ENCODE results near the gene NSUN3.

DNA sequence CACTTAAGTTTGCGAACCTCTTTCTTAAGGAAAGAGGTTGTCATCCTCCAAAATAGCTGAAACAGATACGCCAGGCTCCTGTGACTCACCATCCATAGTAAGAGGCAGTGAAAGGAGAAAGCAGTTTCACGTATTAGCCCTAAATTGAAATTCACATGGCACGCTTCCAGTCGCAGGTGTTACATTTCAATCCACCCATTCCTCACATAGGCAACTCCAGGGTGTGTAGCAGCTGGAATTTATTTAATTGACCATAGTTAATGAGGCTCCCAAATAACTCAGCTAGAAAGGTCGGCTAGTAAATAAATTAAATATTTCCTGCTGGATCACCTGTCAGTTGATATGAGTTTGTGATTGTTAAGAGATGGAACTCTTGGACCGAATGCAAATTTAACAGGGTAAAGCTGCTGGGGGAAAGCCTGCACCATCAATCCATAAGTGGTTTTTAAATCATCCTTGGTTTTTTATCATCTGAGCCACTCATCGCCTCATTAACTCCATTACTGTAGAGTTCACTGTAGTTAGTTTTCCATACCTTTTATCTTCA, 19.6 kb downstream of the NSUN3 start:
- no peak for TF ChIP-seq ZFP3 (CRISPR knock-in tag; IDR thresholded peaks at IDR 0.05)
- no peak for TF ChIP-seq TOX (CRISPR knock-in tag; IDR thresholded peaks at IDR 0.05; ENCODE audit: borderline replicate concordance)
- TF ChIP-seq ZNF565 (CRISPR knock-in tag; conservative IDR thresholded peaks at IDR 0.05; ENCODE audit: low read depth) = no peak
